GM23338 (cell line): ENCODE results near the gene GBP6.

Source experiments
- EZH2 ChIP-seq: fragments of 200-600 bp; sonication (generic); IDR thresholded peaks from one replicate; pipeline ENCODE4 v1.8.0; 2017; ENCODE audit warnings: antibody characterized with exemption, mild to moderate bottlenecking, low read depth; ENCODE audit not compliant: unreplicated experiment
- POLR2AphosphoS5 ChIP-seq: IDR thresholded peaks from 2 replicates; pipeline ENCODE4 v1.6.1; 2016; ENCODE audit warnings: antibody characterized with exemption, low read depth
- STAT1 ChIP-seq: IDR thresholded peaks from one replicate; pipeline ENCODE4 v1.6.1; 2016; ENCODE audit warnings: antibody characterized with exemption; ENCODE audit not compliant: unreplicated experiment
- TF ChIP-seq, protein P1 (sequence below), 2 experiments: fragments of 200-600 bp in 1 of 2; sonication (generic) in 1 of 2; conservative IDR thresholded peaks; 2 replicates each; pipeline versions ENCODE4 v1.5.1 to v1.6.1; 2016 to 2017; ENCODE audit warnings: antibody characterized with exemption in 2 of 2, low read depth in 2 of 2, mild to moderate bottlenecking in 2 of 2, moderate library complexity in 1 of 2
- TF ChIP-seq, protein P2 (sequence below): IDR thresholded peaks from 2 replicates; pipeline ENCODE4 v1.6.1; 2016; ENCODE audit warnings: antibody characterized with exemption

DNA sequence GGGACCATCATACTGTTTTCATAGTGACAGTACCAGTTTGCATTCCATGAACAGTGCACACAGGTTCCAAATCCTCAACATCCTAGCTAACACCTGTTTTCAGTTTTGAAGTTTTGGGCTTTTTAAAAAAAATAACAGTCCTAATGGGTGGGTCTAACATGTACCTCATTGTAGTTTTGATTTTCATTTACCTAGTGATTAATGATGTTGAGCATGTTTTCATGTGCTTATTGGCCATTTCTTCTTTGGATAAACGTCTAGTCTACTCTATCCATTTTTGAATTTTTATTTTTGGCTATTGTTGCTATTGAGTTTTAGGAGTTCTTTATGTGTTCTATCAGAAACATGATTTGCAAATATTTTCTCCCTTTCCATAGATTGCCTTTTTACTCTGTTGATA lies 3.4 kb downstream of the GBP6 start:
- TF ChIP-seq, protein P1, sequence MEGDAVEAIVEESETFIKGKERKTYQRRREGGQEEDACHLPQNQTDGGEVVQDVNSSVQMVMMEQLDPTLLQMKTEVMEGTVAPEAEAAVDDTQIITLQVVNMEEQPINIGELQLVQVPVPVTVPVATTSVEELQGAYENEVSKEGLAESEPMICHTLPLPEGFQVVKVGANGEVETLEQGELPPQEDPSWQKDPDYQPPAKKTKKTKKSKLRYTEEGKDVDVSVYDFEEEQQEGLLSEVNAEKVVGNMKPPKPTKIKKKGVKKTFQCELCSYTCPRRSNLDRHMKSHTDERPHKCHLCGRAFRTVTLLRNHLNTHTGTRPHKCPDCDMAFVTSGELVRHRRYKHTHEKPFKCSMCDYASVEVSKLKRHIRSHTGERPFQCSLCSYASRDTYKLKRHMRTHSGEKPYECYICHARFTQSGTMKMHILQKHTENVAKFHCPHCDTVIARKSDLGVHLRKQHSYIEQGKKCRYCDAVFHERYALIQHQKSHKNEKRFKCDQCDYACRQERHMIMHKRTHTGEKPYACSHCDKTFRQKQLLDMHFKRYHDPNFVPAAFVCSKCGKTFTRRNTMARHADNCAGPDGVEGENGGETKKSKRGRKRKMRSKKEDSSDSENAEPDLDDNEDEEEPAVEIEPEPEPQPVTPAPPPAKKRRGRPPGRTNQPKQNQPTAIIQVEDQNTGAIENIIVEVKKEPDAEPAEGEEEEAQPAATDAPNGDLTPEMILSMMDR (conservative IDR thresholded peaks at IDR 0.05; ENCODE audit: low read depth in 2 of 2): no peak
- TF ChIP-seq STAT1: no peak
- no peak for TF ChIP-seq EZH2
- no peak for TF ChIP-seq POLR2AphosphoS5
- TF ChIP-seq, protein P2, sequence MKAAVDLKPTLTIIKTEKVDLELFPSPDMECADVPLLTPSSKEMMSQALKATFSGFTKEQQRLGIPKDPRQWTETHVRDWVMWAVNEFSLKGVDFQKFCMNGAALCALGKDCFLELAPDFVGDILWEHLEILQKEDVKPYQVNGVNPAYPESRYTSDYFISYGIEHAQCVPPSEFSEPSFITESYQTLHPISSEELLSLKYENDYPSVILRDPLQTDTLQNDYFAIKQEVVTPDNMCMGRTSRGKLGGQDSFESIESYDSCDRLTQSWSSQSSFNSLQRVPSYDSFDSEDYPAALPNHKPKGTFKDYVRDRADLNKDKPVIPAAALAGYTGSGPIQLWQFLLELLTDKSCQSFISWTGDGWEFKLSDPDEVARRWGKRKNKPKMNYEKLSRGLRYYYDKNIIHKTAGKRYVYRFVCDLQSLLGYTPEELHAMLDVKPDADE: no peak
